Gastrocnemius medialis (tissue), 4 donors: ENCODE data around the gene ACKR1.

Experiments
- POLR2A ChIP-seq, 2 donors: fragments of 450-650 bp; IDR thresholded peaks; one replicate each; pipeline ENCODE4 v1.6.1; 2017; ENCODE audit warnings: antibody characterized with exemption in 2 of 2, mild to moderate bottlenecking in 2 of 2, moderate library complexity in 2 of 2
- TF ChIP-seq, protein P1 (sequence below), 5 experiments: fragments of 450-650 bp in 3 of 5; fragments of 200-600 bp in 2 of 5; sonication (generic) in 2 of 5; IDR thresholded peaks in 4 of 5; conservative IDR thresholded peaks in 1 of 5; 1 replicate in 4 of 5; 2 replicates in 1 of 5; pipeline ENCODE4 v1.5.1; 2016 to 2019; ENCODE audit warnings: antibody characterized with exemption in 5 of 5, mild to moderate bottlenecking in 3 of 5, moderate library complexity in 3 of 5

DNA sequence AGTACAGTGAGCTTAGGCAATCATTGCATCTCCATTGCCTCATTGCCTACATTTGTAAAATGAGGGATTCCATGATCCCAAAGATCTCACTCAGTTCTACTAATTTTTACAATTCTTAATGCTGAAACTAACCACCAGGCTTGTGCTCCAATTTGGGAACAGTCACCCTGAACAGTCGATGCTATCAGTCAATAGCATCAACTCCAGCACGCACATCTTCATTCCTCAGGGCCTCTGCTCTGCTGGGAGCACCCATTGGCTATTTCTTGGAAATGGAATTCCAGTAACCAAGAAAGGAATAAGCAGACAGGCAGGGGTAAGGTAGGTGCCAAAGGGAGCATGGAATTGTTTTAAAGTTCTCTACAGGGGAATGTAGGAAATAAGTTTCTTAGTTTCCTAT lies 14.2 kb upstream of the ACKR1 start:
- TF ChIP-seq, protein P1, sequence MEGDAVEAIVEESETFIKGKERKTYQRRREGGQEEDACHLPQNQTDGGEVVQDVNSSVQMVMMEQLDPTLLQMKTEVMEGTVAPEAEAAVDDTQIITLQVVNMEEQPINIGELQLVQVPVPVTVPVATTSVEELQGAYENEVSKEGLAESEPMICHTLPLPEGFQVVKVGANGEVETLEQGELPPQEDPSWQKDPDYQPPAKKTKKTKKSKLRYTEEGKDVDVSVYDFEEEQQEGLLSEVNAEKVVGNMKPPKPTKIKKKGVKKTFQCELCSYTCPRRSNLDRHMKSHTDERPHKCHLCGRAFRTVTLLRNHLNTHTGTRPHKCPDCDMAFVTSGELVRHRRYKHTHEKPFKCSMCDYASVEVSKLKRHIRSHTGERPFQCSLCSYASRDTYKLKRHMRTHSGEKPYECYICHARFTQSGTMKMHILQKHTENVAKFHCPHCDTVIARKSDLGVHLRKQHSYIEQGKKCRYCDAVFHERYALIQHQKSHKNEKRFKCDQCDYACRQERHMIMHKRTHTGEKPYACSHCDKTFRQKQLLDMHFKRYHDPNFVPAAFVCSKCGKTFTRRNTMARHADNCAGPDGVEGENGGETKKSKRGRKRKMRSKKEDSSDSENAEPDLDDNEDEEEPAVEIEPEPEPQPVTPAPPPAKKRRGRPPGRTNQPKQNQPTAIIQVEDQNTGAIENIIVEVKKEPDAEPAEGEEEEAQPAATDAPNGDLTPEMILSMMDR (IDR thresholded peaks at IDR 0.05 in 4 of 5, conservative IDR thresholded peaks at IDR 0.05 in 1 of 5), result no peak
- TF ChIP-seq POLR2A (IDR thresholded peaks at IDR 0.05), result no peak
